Hepatocyte (in vitro differentiated cells): ENCODE results near the gene ZNRF3. TPM values are rescaled to one million over a fixed set of nuclear protein-coding genes. Genes with fewer than 3 reads are reported as not detected.

Experiments used
- DNase-seq: peaks from one replicate; pipeline ENCODE4 v3.0.0-alpha.2; 2016; ENCODE audit warnings: low spot score
- H2AFZ ChIP-seq: fragments of 200-600 bp; sonication (generic); 2 replicates; pipeline ENCODE4 v1.6.0; 2016; ENCODE audit warnings: antibody characterized with exemption, mild to moderate bottlenecking
- H3K27ac ChIP-seq: fragments of 200-600 bp; sonication (generic); 2 replicates; pipeline ENCODE4 v1.5.1; 2016; ENCODE audit warnings: mild to moderate bottlenecking
- H3K27me3 ChIP-seq: fragments of 200-600 bp; sonication (generic); 2 replicates; pipeline ENCODE4 v1.6.1; 2016
- H3K36me3 ChIP-seq: fragments of 200-600 bp; sonication (generic); replicated peaks from 2 replicates; pipeline ENCODE4 v1.5.1; 2016; ENCODE audit warnings: low read depth; ENCODE audit not compliant: insufficient read depth
- H3K4me1 ChIP-seq: fragments of 200-600 bp; sonication (generic); 2 replicates; pipeline ENCODE4 v1.5.1; 2016; ENCODE audit warnings: mild to moderate bottlenecking, moderate library complexity; ENCODE audit not compliant: insufficient read depth
- H3K4me2 ChIP-seq: fragments of 200-600 bp; sonication (generic); 2 replicates; pipeline ENCODE4 v1.6.0; 2016
- H3K4me3 ChIP-seq: fragments of 200-600 bp; sonication (generic); 2 replicates; pipeline ENCODE4 v1.5.1; 2016; ENCODE audit warnings: mild to moderate bottlenecking
- H3K79me2 ChIP-seq: fragments of 200-600 bp; sonication (generic); 2 replicates; pipeline ENCODE4 v1.6.0; 2017; ENCODE audit warnings: mild to moderate bottlenecking
- H3K9me2 ChIP-seq: fragments of 200-600 bp; sonication (generic); replicated peaks from 2 replicates; pipeline ENCODE4 v1.6.0; 2017; ENCODE audit warnings: mild to moderate bottlenecking; ENCODE audit not compliant: insufficient read depth
- H3K9me3 ChIP-seq: fragments of 200-600 bp; sonication (generic); 2 replicates; pipeline ENCODE4 v1.5.1; 2016; ENCODE audit warnings: low read depth, mild to moderate bottlenecking
- H4K20me1 ChIP-seq: fragments of 200-600 bp; sonication (generic); 2 replicates; pipeline ENCODE4 v1.6.0; 2016; ENCODE audit warnings: mild to moderate bottlenecking; ENCODE audit not compliant: insufficient read depth, poor library complexity, severe bottlenecking
- EZH2 ChIP-seq: fragments of 200-600 bp; sonication (generic); IDR thresholded peaks from 2 replicates; pipeline ENCODE4 v1.6.1; 2016; ENCODE audit warnings: antibody characterized with exemption, mild to moderate bottlenecking, borderline replicate concordance
- EZH2phosphoT487 ChIP-seq: fragments of 200-600 bp; sonication (generic); IDR thresholded peaks from one replicate; pipeline ENCODE4 v1.6.1; 2018; ENCODE audit warnings: antibody characterized with exemption, mild to moderate bottlenecking, low read depth, moderate library complexity; ENCODE audit not compliant: unreplicated experiment, severe bottlenecking
- WGBS: methylation state at CpG from one replicate; pipeline ENCODE4 v1.1.6; 2016; ENCODE audit warnings: low lambda C conversion rate; ENCODE audit errors: missing lambda C conversion rate; 5-methylcytosine and 5-hydroxymethylcytosine counted together
- polyA plus RNA-seq: library from polyadenylated mRNA; unstranded; fragments of >200 nt; fragmentation: Nextera tagmentation; extraction: Ambion mirVana; gene quantifications from 2 replicates; pipeline ENCODE4 v1.2.1, GENCODE V29; 2016
- total RNA-seq: library from RNA; depleted of rRNA; stranded (reverse); fragments of >200 nt; gene quantifications from 2 replicates; pipeline ENCODE4 v1.2.3, GENCODE V29; 2014
- TF ChIP-seq, protein P1 (sequence below): fragments of 200-600 bp; sonication (generic); IDR thresholded peaks from 2 replicates; pipeline ENCODE4 v1.5.1; 2016; ENCODE audit warnings: antibody characterized with exemption, mild to moderate bottlenecking; ENCODE audit not compliant: poor library complexity

The ZNRF3 gene
- total and polyA plus RNA-seq, 2 experiments from 2014 or later: 8.9 to 14.7 TPM

DNA sequence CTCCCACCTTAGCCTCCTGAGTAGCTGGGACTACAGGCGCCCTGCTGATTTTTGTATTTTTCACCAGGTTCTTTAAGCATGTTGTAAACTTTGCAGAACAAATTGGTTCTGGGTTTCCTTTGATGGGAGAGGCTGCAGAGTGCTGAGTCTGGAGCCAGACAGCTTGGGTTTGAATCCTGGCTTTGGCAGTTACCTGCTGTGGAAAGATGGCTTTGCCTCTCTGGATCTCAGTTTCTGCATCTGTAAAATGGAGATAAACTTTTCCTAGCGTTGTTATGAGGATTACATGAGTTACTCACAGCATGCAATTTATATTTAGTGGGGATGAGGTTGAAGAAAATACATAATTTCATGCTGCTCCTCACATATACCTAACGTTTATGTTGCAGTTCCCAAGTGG lies 19.1 kb downstream of the ZNRF3 start:
- Histone ChIP-seq H3K4me1 (peaks cover 37% of the 10 kb centered on the region), H3K27ac (no peak overlapping the region), H3K4me3 (no peak overlapping the region), H3K36me3 (no peaks in the 10 kb centered on the region), H4K20me1 (peaks cover 2% of the 10 kb centered on the region), H3K9me3 (no peaks in the 10 kb centered on the region), H3K27me3 (no peaks in the 10 kb centered on the region), H3K79me2 (peaks cover 95% of the 10 kb centered on the region), H3K4me2 (no peak overlapping the region), H2AFZ (no peak overlapping the region), H3K9me2 (no peaks in the 10 kb centered on the region)
- WGBS: 83% methylated on average over 3 of the region's 3 CpGs
- DNase-seq: no peak
- TF ChIP-seq, protein P1, sequence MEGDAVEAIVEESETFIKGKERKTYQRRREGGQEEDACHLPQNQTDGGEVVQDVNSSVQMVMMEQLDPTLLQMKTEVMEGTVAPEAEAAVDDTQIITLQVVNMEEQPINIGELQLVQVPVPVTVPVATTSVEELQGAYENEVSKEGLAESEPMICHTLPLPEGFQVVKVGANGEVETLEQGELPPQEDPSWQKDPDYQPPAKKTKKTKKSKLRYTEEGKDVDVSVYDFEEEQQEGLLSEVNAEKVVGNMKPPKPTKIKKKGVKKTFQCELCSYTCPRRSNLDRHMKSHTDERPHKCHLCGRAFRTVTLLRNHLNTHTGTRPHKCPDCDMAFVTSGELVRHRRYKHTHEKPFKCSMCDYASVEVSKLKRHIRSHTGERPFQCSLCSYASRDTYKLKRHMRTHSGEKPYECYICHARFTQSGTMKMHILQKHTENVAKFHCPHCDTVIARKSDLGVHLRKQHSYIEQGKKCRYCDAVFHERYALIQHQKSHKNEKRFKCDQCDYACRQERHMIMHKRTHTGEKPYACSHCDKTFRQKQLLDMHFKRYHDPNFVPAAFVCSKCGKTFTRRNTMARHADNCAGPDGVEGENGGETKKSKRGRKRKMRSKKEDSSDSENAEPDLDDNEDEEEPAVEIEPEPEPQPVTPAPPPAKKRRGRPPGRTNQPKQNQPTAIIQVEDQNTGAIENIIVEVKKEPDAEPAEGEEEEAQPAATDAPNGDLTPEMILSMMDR: no peak

DNA sequence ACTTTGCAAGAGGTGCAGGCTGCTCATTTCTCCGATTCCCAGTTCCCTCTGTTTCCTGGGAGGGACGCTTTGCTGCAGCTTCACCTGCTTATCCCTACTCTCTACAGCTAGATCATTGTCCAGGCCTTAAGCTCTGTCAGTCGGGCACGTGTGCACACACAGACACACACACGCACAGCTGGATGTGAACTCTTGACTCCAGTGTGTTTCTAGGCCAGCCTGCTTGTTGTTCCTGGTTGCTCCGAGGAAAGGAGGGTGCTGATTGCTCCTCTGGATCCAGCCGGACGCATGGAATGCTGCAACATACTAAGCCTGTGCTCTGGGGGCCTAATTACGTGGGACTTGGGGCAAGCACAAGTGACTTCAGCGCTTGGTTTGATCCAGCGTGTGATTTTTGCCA lies 19.7 kb downstream of the ZNRF3 start:
- Histone ChIP-seq H3K27ac (no peak overlapping the region), H3K79me2 (peaks cover 95% of the 10 kb centered on the region), H3K4me3 (no peak overlapping the region), H3K36me3 (no peaks in the 10 kb centered on the region), H3K9me3 (no peaks in the 10 kb centered on the region), H3K4me2 (no peak overlapping the region), H3K27me3 (no peaks in the 10 kb centered on the region), H3K9me2 (no peaks in the 10 kb centered on the region), H2AFZ (no peak overlapping the region), H4K20me1 (peaks cover 2% of the 10 kb centered on the region), H3K4me1 (peaks cover 37% of the 10 kb centered on the region)
- TF ChIP-seq, protein P1: no peak
- TF ChIP-seq EZH2phosphoT487 (no peak), EZH2 (no peak)
- WGBS: 71% methylated on average over 11 of the region's 11 CpGs
- no peak for DNase-seq

DNA sequence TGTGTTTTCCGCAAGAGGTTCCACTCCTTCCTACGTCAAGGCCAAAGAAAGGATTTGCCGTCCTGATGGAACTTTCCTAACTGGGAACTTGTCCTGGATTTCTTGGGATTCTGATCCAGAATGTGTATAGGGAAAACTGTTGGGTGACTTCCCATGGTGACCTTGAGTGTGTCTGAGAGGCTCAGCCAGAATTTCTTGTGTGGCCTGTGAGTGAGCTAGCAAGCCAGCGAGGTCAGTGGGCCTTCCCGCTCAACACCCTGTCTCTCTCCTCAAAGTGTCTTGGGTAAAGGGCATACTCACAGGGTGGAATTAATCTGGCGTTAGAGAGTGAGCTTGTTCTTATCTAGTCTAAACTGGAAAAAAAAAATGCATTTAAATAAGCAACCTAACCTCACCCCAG lies 20.4 kb downstream of the ZNRF3 start:
- Histone ChIP-seq H3K4me3 (no peak overlapping the region), H3K9me2 (no peaks in the 10 kb centered on the region), H3K27ac (peak overlapping the region; percentile 61), H3K4me1 (peaks cover 37% of the 10 kb centered on the region), H4K20me1 (peaks cover 2% of the 10 kb centered on the region), H3K27me3 (no peaks in the 10 kb centered on the region), H3K79me2 (peaks cover 95% of the 10 kb centered on the region), H2AFZ (no peak overlapping the region), H3K9me3 (no peaks in the 10 kb centered on the region), H3K4me2 (peak overlapping the region; percentile 60), H3K36me3 (no peaks in the 10 kb centered on the region)
- 71% methylated on average over 6 of the region's 6 CpGs for WGBS
- no peak for DNase-seq
- TF ChIP-seq EZH2phosphoT487 (no peak), EZH2 (no peak)
- TF ChIP-seq, protein P1: no peak
